Activated T-cell treated with anti-CD3 and anti-CD28 coated beads, Interleukin-2, amount 50 U/mL, for 72 hours (primary cell): ENCODE results near the gene SMOC1. TPM values are rescaled to one million over a fixed set of nuclear protein-coding genes. Genes with fewer than 3 reads are reported as not detected.

Experiments used
- ATAC-seq, 2 donors: fragments of 150-1000 bp; cut with Tn5 transposase; replicated peaks in 1 of 2; 2 replicates each; pipeline ENCODE4 v1.10.0; 2021; ENCODE audit warnings: moderate library complexity in 2 of 2, mild to moderate bottlenecking in 1 of 2
- DNase-seq, 2 donors: peaks; one replicate each; pipeline ENCODE4 v3.0.0; 2021 to 2022; ENCODE audit warnings: mixed read lengths in 1 of 2
- H3K27ac Mint-ChIP-seq: one replicate; pipeline ENCODE4 v1.8.0; 2022; ENCODE audit warnings: mild to moderate bottlenecking, moderate library complexity, mixed read lengths
- H3K27me3 Mint-ChIP-seq: one replicate; pipeline ENCODE4 v1.8.0; 2022; ENCODE audit warnings: low read depth, mixed read lengths
- H3K36me3 Mint-ChIP-seq, 2 donors: one replicate each; pipeline ENCODE4 v1.8.0; 2022; ENCODE audit warnings: mixed read lengths in 2 of 2, mild to moderate bottlenecking in 1 of 2; ENCODE audit not compliant: insufficient read depth in 2 of 2
- H3K4me1 Mint-ChIP-seq: one replicate; pipeline ENCODE4 v1.8.0; 2022; ENCODE audit warnings: low read depth, mixed read lengths
- H3K4me3 Mint-ChIP-seq, 2 donors: one replicate each; pipeline ENCODE4 v1.8.0; 2022; ENCODE audit warnings: mild to moderate bottlenecking in 2 of 2, mixed read lengths in 2 of 2, moderate library complexity in 2 of 2
- H3K9me3 Mint-ChIP-seq, 2 donors: one replicate each; pipeline ENCODE4 v1.8.0; 2022; ENCODE audit warnings: mixed read lengths in 2 of 2
- total RNA-seq, 2 donors: library from RNA; stranded (reverse); gene quantifications; one replicate each; pipeline ENCODE4 v1.2.3, GENCODE V29; 2022

Gene SMOC1
- total RNA-seq, 2 donors from 2014 or later = not detected

- Mint-ChIP-seq H3K4me1 (no peaks in the 10 kb centered on the region), H3K4me3 (no peak overlapping the region), H3K9me3 (no peaks in the 10 kb centered on the region), H3K27me3 (peaks cover 22% of the 10 kb centered on the region), H3K27ac (no peak overlapping the region), H3K36me3 (no peaks in the 10 kb centered on the region)
- DNase-seq (no peak), ATAC-seq (no peak)
Measured at GRCh38 chr14:69964841-69965240, 85.6 kb downstream of the SMOC1 start.

- H3K4me1 Mint-ChIP-seq = no peaks in the 10 kb centered on the region
- H3K27ac Mint-ChIP-seq = no peak overlapping the region
- no peaks in the 10 kb centered on the region for H3K36me3 Mint-ChIP-seq
- H3K9me3 Mint-ChIP-seq = no peaks in the 10 kb centered on the region
- ATAC-seq (no peak), DNase-seq (no peak)
- peaks cover 8% of the 10 kb centered on the region for H3K27me3 Mint-ChIP-seq
- H3K4me3 Mint-ChIP-seq = no peak overlapping the region
Measured at GRCh38 chr14:69968132-69968531, 88.9 kb downstream of the SMOC1 start.

GRCh38 chr14:69968681-69969080 is 89.5 kb downstream of the SMOC1 start:
- Mint-ChIP-seq H3K9me3 (no peaks in the 10 kb centered on the region), H3K27ac (no peak overlapping the region), H3K4me3 (no peak overlapping the region), H3K4me1 (no peaks in the 10 kb centered on the region), H3K27me3 (peaks cover 6% of the 10 kb centered on the region), H3K36me3 (no peaks in the 10 kb centered on the region)
- DNase-seq (no peak), ATAC-seq (no peak)

GRCh38 chr14:69972755-69973154 is 93.5 kb downstream of the SMOC1 start:
- no peak for ATAC-seq

GRCh38 chr14:69973846-69974245 is 94.6 kb downstream of the SMOC1 start:
- Mint-ChIP-seq H3K27ac (no peak overlapping the region), H3K4me3 (no peak overlapping the region), H3K4me1 (no peaks in the 10 kb centered on the region), H3K9me3 (no peaks in the 10 kb centered on the region), H3K27me3 (peaks cover 30% of the 10 kb centered on the region), H3K36me3 (no peaks in the 10 kb centered on the region)
- ATAC-seq (no peak), DNase-seq (no peak)

More at GRCh38 chr14:69972755-69973154, 93.5 kb downstream of the SMOC1 start:
- peaks cover 30% of the 10 kb centered on the region for H3K27me3 Mint-ChIP-seq
- no peaks in the 10 kb centered on the region for H3K9me3 Mint-ChIP-seq
- H3K4me3 Mint-ChIP-seq = no peak overlapping the region
- no peak overlapping the region for H3K27ac Mint-ChIP-seq
- no peaks in the 10 kb centered on the region for H3K36me3 Mint-ChIP-seq
- DNase-seq = no peak
- no peaks in the 10 kb centered on the region for H3K4me1 Mint-ChIP-seq

GRCh38 chr14:69979882-69980281 is 100.7 kb downstream of the SMOC1 start:
- no peaks in the 10 kb centered on the region for H3K9me3 Mint-ChIP-seq
- no peak for ATAC-seq
- no peak for DNase-seq
- H3K4me3 Mint-ChIP-seq = no peak overlapping the region
- H3K36me3 Mint-ChIP-seq = no peaks in the 10 kb centered on the region
- H3K27ac Mint-ChIP-seq = no peak overlapping the region
- H3K27me3 Mint-ChIP-seq = peaks cover 26% of the 10 kb centered on the region
- no peaks in the 10 kb centered on the region for H3K4me1 Mint-ChIP-seq

- Mint-ChIP-seq H3K9me3 (no peaks in the 10 kb centered on the region), H3K4me1 (no peaks in the 10 kb centered on the region), H3K27me3 (peaks cover 20% of the 10 kb centered on the region), H3K4me3 (no peak overlapping the region), H3K27ac (no peak overlapping the region), H3K36me3 (no peaks in the 10 kb centered on the region)
- no peak for DNase-seq
- ATAC-seq = no peak
Measured at GRCh38 chr14:69980457-69981425, 101.5 kb downstream of the SMOC1 start.

- ATAC-seq = no peak
- no peak overlapping the region for H3K4me3 Mint-ChIP-seq
- peaks cover 18% of the 10 kb centered on the region for H3K27me3 Mint-ChIP-seq
- H3K27ac Mint-ChIP-seq = no peak overlapping the region
- no peaks in the 10 kb centered on the region for H3K9me3 Mint-ChIP-seq
- H3K4me1 Mint-ChIP-seq = no peaks in the 10 kb centered on the region
- no peak for DNase-seq
- H3K36me3 Mint-ChIP-seq = no peaks in the 10 kb centered on the region
Measured at GRCh38 chr14:69982220-69982839, 103.1 kb downstream of the SMOC1 start.

- DNase-seq (no peak), ATAC-seq (no peak)
- Mint-ChIP-seq H3K27me3 (peaks cover 16% of the 10 kb centered on the region), H3K9me3 (no peaks in the 10 kb centered on the region), H3K36me3 (no peaks in the 10 kb centered on the region), H3K27ac (no peak overlapping the region), H3K4me3 (no peak overlapping the region), H3K4me1 (no peaks in the 10 kb centered on the region)
Measured at GRCh38 chr14:69982886-69983285, 103.7 kb downstream of the SMOC1 start.

GRCh38 chr14:69983317-69983716 is 104.1 kb downstream of the SMOC1 start:
- no peak overlapping the region for H3K4me3 Mint-ChIP-seq
- DNase-seq (no peak), ATAC-seq (no peak)
- H3K27ac Mint-ChIP-seq = no peak overlapping the region
- H3K4me1 Mint-ChIP-seq = no peaks in the 10 kb centered on the region
- peaks cover 17% of the 10 kb centered on the region for H3K27me3 Mint-ChIP-seq
- H3K36me3 Mint-ChIP-seq = no peaks in the 10 kb centered on the region
- H3K9me3 Mint-ChIP-seq = no peaks in the 10 kb centered on the region

- H3K4me1 Mint-ChIP-seq = no peaks in the 10 kb centered on the region
- DNase-seq (no peak), ATAC-seq (no peak)
- H3K36me3 Mint-ChIP-seq = no peaks in the 10 kb centered on the region
- H3K27me3 Mint-ChIP-seq = peaks cover 22% of the 10 kb centered on the region
- H3K27ac Mint-ChIP-seq = no peak overlapping the region
- no peaks in the 10 kb centered on the region for H3K9me3 Mint-ChIP-seq
- no peak overlapping the region for H3K4me3 Mint-ChIP-seq
Measured at GRCh38 chr14:69985463-69985862, 106.2 kb downstream of the SMOC1 start.

GRCh38 chr14:69986336-69986735 is 107.1 kb downstream of the SMOC1 start:
- no peak for DNase-seq
- H3K27me3 Mint-ChIP-seq = peaks cover 19% of the 10 kb centered on the region
- no peak for ATAC-seq

GRCh38 chr14:69987406-69988121 is 108.3 kb downstream of the SMOC1 start:
- H3K4me3 Mint-ChIP-seq = no peak overlapping the region
- no peak overlapping the region for H3K27ac Mint-ChIP-seq
- H3K36me3 Mint-ChIP-seq = no peaks in the 10 kb centered on the region
- H3K9me3 Mint-ChIP-seq = no peaks in the 10 kb centered on the region
- H3K27me3 Mint-ChIP-seq = peaks cover 20% of the 10 kb centered on the region
- ATAC-seq (no peak), DNase-seq (no peak)
- no peaks in the 10 kb centered on the region for H3K4me1 Mint-ChIP-seq

More at GRCh38 chr14:69986336-69986735, 107.1 kb downstream of the SMOC1 start:
- no peaks in the 10 kb centered on the region for H3K9me3 Mint-ChIP-seq
- no peaks in the 10 kb centered on the region for H3K36me3 Mint-ChIP-seq
- no peaks in the 10 kb centered on the region for H3K4me1 Mint-ChIP-seq
- H3K4me3 Mint-ChIP-seq = no peak overlapping the region
- no peak overlapping the region for H3K27ac Mint-ChIP-seq
